Activated CD8-positive, alpha-beta memory T cell treated with anti-CD3 and anti-CD28 coated beads for 36 hours (primary cell): ENCODE results near the gene RXRA. TPM values are rescaled to one million over a fixed set of nuclear protein-coding genes. Genes with fewer than 3 reads are reported as not detected.

Experiments
- total RNA-seq, 2 experiments: library from RNA; stranded (reverse); gene quantifications; one replicate each; pipeline ENCODE4 v1.2.3, GENCODE V29; 2021

The RXRA gene
- total RNA-seq, 2 experiments from 2014 or later = 6.4 to 6.7 TPM

Other genes with a start within 250 kb of the RXRA start
- 10 to 100 TPM; 62.9 to 63.6 TPM for gene WDR5, start 190.4 kb upstream of the RXRA start, total RNA-seq
- gene RNU6ATAC, start 161.9 kb upstream of the RXRA start, total RNA-seq = 10 to 100 TPM; 22.3 to 30.5 TPM